K562 (cell line): ENCODE results near the gene DCAF15. TPM values are rescaled to one million over a fixed set of nuclear protein-coding genes. Genes with fewer than 3 reads are reported as not detected.

Experiments
- ATAC-seq: fragments of 200-7000 bp; cut with Tn5 transposase; 3 replicates; pipeline ENCODE4 v1.9.1; 2020; ENCODE audit warnings: moderate library complexity
- BruUV-seq: library from RNA; stranded (reverse); fragments of 400-500 nt; replicated peaks from 2 replicates; lab custom pipeline; 2021; lab: Mats Ljungman, UMichigan
- CTCF ChIA-PET: fragments of 300-600 bp; formaldehyde crosslinking; extraction: SDS; loops from one replicate; lab custom pipeline; 2021; ENCODE audit warnings: low intra/inter-chr PET ratio; lab: Yijun Ruan, JAX
- POLR2A ChIA-PET: fragments of 300-600, 350-650 bp; sonication (Branson Sonifier 250); formaldehyde crosslinking; extraction: SDS; loops from one replicate; lab custom pipeline; 2021; ENCODE audit warnings: antibody characterized with exemption, inconsistent platforms; lab: Yijun Ruan, JAX
- DNase-seq, 4 experiments: peaks; one replicate each; pipeline versions ENCODE4 v3.0.0 to v3.0.0-alpha.2; 2011 to 2018; ENCODE audit warnings: low spot score in 3 of 4, mixed read lengths in 3 of 4; ENCODE audit errors: extremely low read depth in 1 of 4
- FAIRE-seq: peaks from 2 replicates; lab custom pipeline; 2011; peaks lifted over from hg19 to GRCh38; lab: Jason Lieb, UNC
- H2AFZ ChIP-seq: 2 replicates; pipeline ENCODE4 v1.6.0; 2011; ENCODE audit warnings: low read depth, low read length, control low read depth, inconsistent platforms
- H3K27ac ChIP-seq: fragments of 200-600 bp; 3 replicates; pipeline ENCODE4 v1.8.0; 2011; ENCODE audit warnings: low read depth, mild to moderate bottlenecking, control low read depth, inconsistent platforms, low read length, moderate library complexity, mixed read lengths; ENCODE audit errors: extremely low read depth
- H3K27me3 ChIP-seq, 2 experiments: fragments of 300-600 bp in 1 of 2; 2 replicates in 1 of 2; 3 replicates in 1 of 2; pipeline versions ENCODE4 v1.6.0 to v1.8.0; 2011; ENCODE audit warnings: inconsistent platforms in 2 of 2, low read length in 2 of 2, mild to moderate bottlenecking in 1 of 2, mixed read lengths in 1 of 2, moderate library complexity in 1 of 2; ENCODE audit not compliant: control insufficient read depth in 2 of 2, insufficient read depth in 2 of 2
- H3K36me3 ChIP-seq: fragments of 300-600 bp; 3 replicates; pipeline ENCODE4 v1.8.0; 2011; ENCODE audit warnings: mild to moderate bottlenecking, low read length, inconsistent platforms; ENCODE audit not compliant: control insufficient read depth, insufficient read depth
- H3K4me1 ChIP-seq, 2 experiments: fragments of 200-600 bp in 1 of 2; replicated peaks in 1 of 2; 2 replicates in 1 of 2; 3 replicates in 1 of 2; pipeline versions ENCODE4 v1.5.1 to v1.8.0; 2011; ENCODE audit warnings: inconsistent platforms in 2 of 2, low read length in 2 of 2, mild to moderate bottlenecking in 1 of 2, mixed read lengths in 1 of 2, moderate library complexity in 1 of 2; ENCODE audit not compliant: control insufficient read depth in 2 of 2, insufficient read depth in 2 of 2
- H3K4me2 ChIP-seq: 2 replicates; pipeline ENCODE4 v1.6.1; 2011; ENCODE audit warnings: low read length, control low read depth, inconsistent platforms, mixed read lengths; ENCODE audit not compliant: insufficient read depth
- H3K4me3 ChIP-seq: fragments of 200-600 bp; sonication (generic), shearing (Covaris generic); 2 replicates; pipeline ENCODE4 v1.5.1; 2016; ENCODE audit warnings: control low read depth, inconsistent platforms
- H3K79me2 ChIP-seq: fragments of 200-600 bp; 3 replicates; pipeline ENCODE4 v1.8.0; 2011; ENCODE audit warnings: low read length, inconsistent platforms; ENCODE audit not compliant: control insufficient read depth, insufficient read depth
- H3K9ac ChIP-seq, 2 experiments: 2 replicates each; pipeline versions ENCODE4 v1.6.0 to v1.6.1; 2011; ENCODE audit warnings: low read depth in 2 of 2, low read length in 2 of 2, control low read depth in 1 of 2, inconsistent platforms in 1 of 2, mild to moderate bottlenecking in 1 of 2, mixed read lengths in 1 of 2; ENCODE audit not compliant: insufficient read depth in 1 of 2
- H3K9me1 ChIP-seq: one replicate; pipeline ENCODE4 v1.6.0; 2011; ENCODE audit warnings: inconsistent platforms, mild to moderate bottlenecking, low read length, moderate library complexity; ENCODE audit not compliant: control insufficient read depth, insufficient read depth
- H3K9me3 ChIP-seq: replicated peaks from 2 replicates; pipeline ENCODE4 v1.5.1; 2011; ENCODE audit warnings: low read depth, low read length, inconsistent platforms; ENCODE audit not compliant: control insufficient read depth, insufficient read depth
- H4K20me1 ChIP-seq: replicated peaks from 2 replicates; pipeline ENCODE4 v1.6.1; 2011; ENCODE audit warnings: low read length, inconsistent platforms, mixed read lengths; ENCODE audit not compliant: control insufficient read depth, insufficient read depth
- CSDE1 ChIP-seq, 2 experiments: fragments of 450-650 bp; IDR thresholded peaks; 2 replicates each; pipeline ENCODE4 v1.6.1; 2016; ENCODE audit warnings: mild to moderate bottlenecking in 1 of 2
- CTBP1 ChIP-seq: fragments of 450-650 bp; IDR thresholded peaks from 2 replicates; pipeline ENCODE4 v1.6.1; 2016; ENCODE audit warnings: borderline replicate concordance
- ELK1 ChIP-seq: sonication (generic); formaldehyde crosslinking; IDR thresholded peaks from 2 replicates; pipeline ENCODE4 v1.8.1; 2022; ENCODE audit warnings: missing genetic modification reagents
- HCFC1 ChIP-seq: IDR thresholded peaks from 2 replicates; pipeline ENCODE4 v1.6.1; 2012; ENCODE audit warnings: low read depth, low read length, improper control_type of control experiment
- MBD1 ChIP-seq: fragments of 250-450 bp; sonication (Bioruptor Pico); IDR thresholded peaks from 2 replicates; pipeline ENCODE4 v1.8.0; 2022; ENCODE audit warnings: inconsistent platforms
- MXI1 ChIP-seq: IDR thresholded peaks from 2 replicates; pipeline ENCODE4 v1.6.1; 2011; ENCODE audit warnings: low read depth, mild to moderate bottlenecking, improper control_type of control experiment, low read length
- MYC ChIP-seq, 2 experiments: fragments of 250-450 bp in 1 of 2; sonication (Bioruptor Pico) in 1 of 2; IDR thresholded peaks; 2 replicates each; pipeline versions ENCODE4 v1.5.1 to v1.6.1; 2012 to 2021; ENCODE audit warnings: low read depth in 2 of 2, borderline replicate concordance in 1 of 2, improper control_type of control experiment in 1 of 2, low read length in 1 of 2, mild to moderate bottlenecking in 1 of 2, moderate library complexity in 1 of 2
- NR0B1 ChIP-seq: fragments of 450-650 bp; IDR thresholded peaks from one replicate; pipeline ENCODE4 v1.6.1; 2018; ENCODE audit warnings: mild to moderate bottlenecking, moderate library complexity; ENCODE audit not compliant: partially characterized antibody
- RBM39 ChIP-seq: fragments of 200-400 bp; formaldehyde crosslinking; optimal IDR thresholded peaks from 2 replicates; pipeline ENCODE3; 2018; ENCODE audit warnings: low read depth, low read length
- ZNF274 ChIP-seq: IDR thresholded peaks from 2 replicates; pipeline ENCODE4 v1.6.1; 2011; ENCODE audit warnings: low read depth, mild to moderate bottlenecking, low read length, moderate library complexity, borderline replicate concordance
- WGBS: fragments of 100-300 bp; shearing (Covaris generic); methylation state at CpG from one replicate; pipeline ENCODE4 v1.1.6; 2016; ENCODE audit warnings: low coverage, mixed read lengths; ENCODE audit not compliant: insufficient coverage; ENCODE audit errors: missing lambda C conversion rate; 5-methylcytosine and 5-hydroxymethylcytosine counted together
- in situ Hi-C: fragments of 300-500 bp; cut with MboI; formaldehyde crosslinking; loops from 4 replicates; pipeline ENCODE4 v1.15.0; 2018; ENCODE audit warnings: inconsistent platforms, mixed read lengths
- intact Hi-C: fragments of 100-400 bp; cut with micrococcal nuclease; formaldehyde crosslinking; loops from 2 replicates; pipeline ENCODE4 v1.14.2; 2022
- polyA plus RNA-seq, 8 experiments: library from polyadenylated mRNA; depleted of rRNA in 4 of 8; stranded (reverse) in 5 of 8; unstranded in 3 of 8; fragments of >200 nt; fragmentation: Nextera tagmentation in 2 of 8; fragmentation: Illumina TruSeq in 1 of 8; extraction: Ambion mirVana in 2 of 8; extraction: Trizol in 1 of 8; gene quantifications; 2 replicates each; pipeline versions ENCODE4 v1.2.1 to v1.2.3, GENCODE V29; 2011 to 2014; ENCODE audit warnings: inconsistent platforms in 1 of 8, missing spikeins in 1 of 8
- total RNA-seq, 7 experiments: library from RNA; depleted of rRNA in 6 of 7; stranded (reverse); fragments of >200 nt in 6 of 7; fragmentation: Illumina TruSeq in 2 of 7; extraction: Trizol in 2 of 7; gene quantifications; 2 replicates each; pipeline versions ENCODE4 v1.2.1 to v1.2.3, GENCODE V29; 2011 to 2021; ENCODE audit warnings: low replicate concordance in 1 of 7

Gene DCAF15
- total and polyA plus RNA-seq, 9 of the 15 experiments (the other 6 are each of a cell fraction or from before 2014, with no cell fraction given), result 0.17 to 68.5 (median 27.7) TPM

- Histone ChIP-seq H3K79me2 (peaks cover 22% of the 10 kb centered on the region), H3K4me3 (no peak overlapping the region), H3K9me3 (no peaks in the 10 kb centered on the region), H3K36me3 (peaks cover 29% of the 10 kb centered on the region; the same call in 2 of the 3 replicates), H2AFZ (no peak overlapping the region), H3K4me1 (peaks cover 10 to 28% of the 10 kb centered on the region in 2 experiments), H3K9ac (no peak overlapping the region), H3K9me1 (no peaks in the 10 kb centered on the region), H3K27me3 (no peaks in the 10 kb centered on the region), H3K4me2 (no peak overlapping the region), H4K20me1 (no peaks in the 10 kb centered on the region), H3K27ac (no peak overlapping the region)
- intact Hi-C loops (no loop called here), in situ Hi-C loops (no loop called here)
- ATAC-seq, result no peak
- TF ChIP-seq ZNF274 (no peak), CSDE1 (IDR thresholded peaks at IDR 0.05) (no peak), NR0B1 (no peak), ELK1 (no peak), HCFC1 (no peak), RBM39 (no peak), MBD1 (CRISPR knock-in tag) (no peak), MXI1 (no peak), MYC (IDR thresholded peaks at IDR 0.05; ENCODE audit: low read depth, low read length) (no peak), MYC (CRISPR knock-in tag; IDR thresholded peaks at IDR 0.05; ENCODE audit: borderline replicate concordance, low read depth) (no peak), CTBP1 (no peak)
- CTCF ChIA-PET, result no interaction called here
- BruUV-seq, result no TSS peak
- POLR2A ChIA-PET, result interaction anchor here (0.6 to 0.7 kb wide), 4 partner anchors 50 to 1186 kb away, joined by 3 to 4 read pairs (median 4); no protein-coding TSS in a partner anchor
- FAIRE-seq, result no peak
- 89% methylated on average over 7 of the region's 8 CpGs for WGBS
- no peak for DNase-seq
Measured at GRCh38 chr19:13908674-13909073, 43.6 kb upstream of the DCAF15 start.
